ENCODE results near the gene ABHD2.

ABHD2 gene

DNA sequence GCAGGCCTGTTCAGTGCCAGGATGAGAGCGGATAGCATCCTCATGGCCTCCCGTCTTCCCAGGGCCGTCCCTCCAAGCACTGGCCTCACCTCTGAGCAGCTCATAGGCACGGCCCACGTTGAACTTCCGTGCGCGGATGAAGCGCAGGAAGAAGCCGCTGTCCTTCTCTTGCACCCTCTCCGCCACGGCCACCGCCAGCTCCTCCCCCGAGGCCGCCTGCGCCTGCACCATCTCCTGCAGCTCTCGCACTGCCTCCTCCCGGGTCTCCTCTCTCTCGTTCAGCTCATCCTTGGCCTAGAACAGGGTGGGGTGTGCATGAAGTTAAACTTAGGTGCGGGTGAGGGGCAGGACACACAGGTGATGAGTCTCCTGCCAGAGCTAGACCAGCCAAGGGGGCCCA, 128.8 kb downstream of the ABHD2 start:
- Histone ChIP-seq H4K20me1 (ENCODE audit: insufficient read depth, low read length) (no peaks in the 10 kb centered on the region), H3K4me3 (ENCODE audit: low read depth in 1 of 2, low read length in 2 of 2) (no peak overlapping the region), H3K4me2 (ENCODE audit: insufficient read depth, low read length) (no peak overlapping the region), H3K79me2 (ENCODE audit: insufficient read depth, low read length) (no peaks in the 10 kb centered on the region), H3K9ac (ENCODE audit: low read depth, low read length) (no peak overlapping the region), H3K4me1 (ENCODE audit: insufficient read depth, low read length) (no peaks in the 10 kb centered on the region), H3K36me3 (ENCODE audit: insufficient read depth, low read length) (no peaks in the 10 kb centered on the region), H3K27ac (ENCODE audit: low read length) (no peak overlapping the region), H3K27me3 (ENCODE audit: insufficient read depth, low read length, poor library complexity) (no peaks in the 10 kb centered on the region), H3K9me3 (ENCODE audit: insufficient read depth, low read length, severe bottlenecking) (no peaks in the 10 kb centered on the region), H2AFZ (ENCODE audit: low read depth, low read length) (no peak overlapping the region)
- TF ChIP-seq, protein P1, sequence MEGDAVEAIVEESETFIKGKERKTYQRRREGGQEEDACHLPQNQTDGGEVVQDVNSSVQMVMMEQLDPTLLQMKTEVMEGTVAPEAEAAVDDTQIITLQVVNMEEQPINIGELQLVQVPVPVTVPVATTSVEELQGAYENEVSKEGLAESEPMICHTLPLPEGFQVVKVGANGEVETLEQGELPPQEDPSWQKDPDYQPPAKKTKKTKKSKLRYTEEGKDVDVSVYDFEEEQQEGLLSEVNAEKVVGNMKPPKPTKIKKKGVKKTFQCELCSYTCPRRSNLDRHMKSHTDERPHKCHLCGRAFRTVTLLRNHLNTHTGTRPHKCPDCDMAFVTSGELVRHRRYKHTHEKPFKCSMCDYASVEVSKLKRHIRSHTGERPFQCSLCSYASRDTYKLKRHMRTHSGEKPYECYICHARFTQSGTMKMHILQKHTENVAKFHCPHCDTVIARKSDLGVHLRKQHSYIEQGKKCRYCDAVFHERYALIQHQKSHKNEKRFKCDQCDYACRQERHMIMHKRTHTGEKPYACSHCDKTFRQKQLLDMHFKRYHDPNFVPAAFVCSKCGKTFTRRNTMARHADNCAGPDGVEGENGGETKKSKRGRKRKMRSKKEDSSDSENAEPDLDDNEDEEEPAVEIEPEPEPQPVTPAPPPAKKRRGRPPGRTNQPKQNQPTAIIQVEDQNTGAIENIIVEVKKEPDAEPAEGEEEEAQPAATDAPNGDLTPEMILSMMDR (IDR thresholded peaks at IDR 0.05; ENCODE audit: borderline replicate concordance, extremely low read depth, low read length, poor library complexity, severe bottlenecking), result no peak
- no peak for TF ChIP-seq EZH2 (IDR thresholded peaks at IDR 0.05; ENCODE audit: borderline replicate concordance, low read depth, low read length, severe bottlenecking)
- ATAC-seq (ENCODE audit: insufficient read depth, low read depth), result no peak
- DNase-seq, result no peak

DNA sequence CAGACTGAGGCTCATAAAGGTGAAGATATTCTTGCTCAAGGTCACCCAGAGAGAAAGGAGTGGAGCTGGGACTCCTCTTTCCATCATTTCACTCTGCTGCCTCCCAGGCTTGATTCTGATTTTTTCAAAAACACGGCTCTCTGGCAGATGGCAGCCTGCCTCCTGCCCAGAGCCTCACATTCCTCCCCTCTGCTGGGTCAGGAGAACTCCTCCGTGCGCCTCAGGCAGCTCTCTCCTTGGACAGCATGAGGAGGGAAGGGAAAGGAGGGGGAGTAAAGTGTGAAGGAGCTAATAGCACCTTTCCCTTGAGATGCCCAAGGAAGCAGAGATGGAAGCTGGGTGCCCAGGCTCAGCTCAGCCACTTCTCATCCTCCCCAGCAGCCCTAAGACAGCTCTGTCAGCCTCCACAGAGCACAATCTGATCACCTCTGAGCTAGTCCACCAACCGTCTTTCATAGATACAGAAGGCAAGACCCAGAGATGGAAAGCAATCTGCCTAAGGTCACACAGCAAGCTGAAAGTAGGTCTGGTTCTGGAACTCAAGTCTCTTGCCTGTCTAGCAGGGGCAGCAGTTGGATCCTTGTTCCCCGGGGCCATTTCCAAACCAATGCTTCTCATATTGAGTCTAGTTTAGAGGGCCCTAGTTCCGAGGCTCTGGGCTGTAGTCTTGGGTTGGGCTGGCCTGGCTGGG, 129.6 kb downstream of the ABHD2 start:
- H2AFZ ChIP-seq (ENCODE audit: low read depth, low read length), result no peak overlapping the region
- no peak for DNase-seq
- H3K27ac ChIP-seq (ENCODE audit: low read length), result no peak overlapping the region
- no peak overlapping the region for H3K9ac ChIP-seq (ENCODE audit: low read depth, low read length)
- H3K27me3 ChIP-seq (ENCODE audit: insufficient read depth, low read length, poor library complexity), result no peaks in the 10 kb centered on the region
- H3K9me3 ChIP-seq (ENCODE audit: insufficient read depth, low read length, severe bottlenecking), result no peaks in the 10 kb centered on the region
- no peaks in the 10 kb centered on the region for H4K20me1 ChIP-seq (ENCODE audit: insufficient read depth, low read length)
- ATAC-seq (ENCODE audit: insufficient read depth, low read depth), result no peak
- H3K4me1 ChIP-seq (ENCODE audit: insufficient read depth, low read length), result no peaks in the 10 kb centered on the region
- H3K79me2 ChIP-seq (ENCODE audit: insufficient read depth, low read length), result no peaks in the 10 kb centered on the region
- TF ChIP-seq EZH2 (IDR thresholded peaks at IDR 0.05; ENCODE audit: borderline replicate concordance, low read depth, low read length, severe bottlenecking), result no peak
- TF ChIP-seq, protein P1 (IDR thresholded peaks at IDR 0.05; ENCODE audit: borderline replicate concordance, extremely low read depth, low read length, poor library complexity, severe bottlenecking), result no peak
- no peak overlapping the region for H3K4me3 ChIP-seq (ENCODE audit: low read depth in 1 of 2, low read length in 2 of 2)
- H3K36me3 ChIP-seq (ENCODE audit: insufficient read depth, low read length), result no peaks in the 10 kb centered on the region
- H3K4me2 ChIP-seq (ENCODE audit: insufficient read depth, low read length), result no peak overlapping the region

DNA sequence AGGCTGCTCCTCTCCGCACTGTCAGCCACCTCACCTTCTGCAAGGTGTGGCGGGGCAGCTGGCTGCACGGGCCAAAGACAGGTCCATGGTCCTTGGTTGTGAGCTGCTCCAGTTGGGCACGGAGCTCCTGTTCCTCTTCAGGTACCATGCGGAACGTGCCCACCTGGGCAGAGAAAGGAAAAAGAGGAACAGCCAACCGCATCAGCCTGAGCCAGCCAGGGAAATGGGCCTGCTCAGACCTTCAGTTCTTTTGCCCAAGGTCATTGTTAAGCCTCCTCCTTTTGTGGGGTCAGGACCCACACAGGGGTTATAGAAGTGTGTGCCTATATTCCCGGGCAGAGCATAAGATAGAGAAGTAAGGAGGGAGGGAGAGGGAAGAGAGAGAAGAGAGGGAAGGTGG, 130.3 kb downstream of the ABHD2 start:
- H3K79me2 ChIP-seq (ENCODE audit: insufficient read depth, low read length), result no peaks in the 10 kb centered on the region
- ATAC-seq (ENCODE audit: insufficient read depth, low read depth) (no peak), DNase-seq (no peak)
- H3K4me3 ChIP-seq (ENCODE audit: low read depth in 1 of 2, low read length in 2 of 2), result no peak overlapping the region
- no peaks in the 10 kb centered on the region for H3K4me1 ChIP-seq (ENCODE audit: insufficient read depth, low read length)
- no peak overlapping the region for H3K4me2 ChIP-seq (ENCODE audit: insufficient read depth, low read length)
- H3K27ac ChIP-seq (ENCODE audit: low read length), result no peak overlapping the region
- H3K9me3 ChIP-seq (ENCODE audit: insufficient read depth, low read length, severe bottlenecking), result no peaks in the 10 kb centered on the region
- TF ChIP-seq, protein P1 (IDR thresholded peaks at IDR 0.05; ENCODE audit: borderline replicate concordance, extremely low read depth, low read length, poor library complexity, severe bottlenecking), result no peak
- TF ChIP-seq EZH2 (IDR thresholded peaks at IDR 0.05; ENCODE audit: borderline replicate concordance, low read depth, low read length, severe bottlenecking), result no peak
- no peak overlapping the region for H3K9ac ChIP-seq (ENCODE audit: low read depth, low read length)
- H3K36me3 ChIP-seq (ENCODE audit: insufficient read depth, low read length), result no peaks in the 10 kb centered on the region
- no peak overlapping the region for H2AFZ ChIP-seq (ENCODE audit: low read depth, low read length)
- no peaks in the 10 kb centered on the region for H4K20me1 ChIP-seq (ENCODE audit: insufficient read depth, low read length)
- H3K27me3 ChIP-seq (ENCODE audit: insufficient read depth, low read length, poor library complexity), result no peaks in the 10 kb centered on the region

Data from DND-41 (cell line).